Measurements from ENCODE around the gene TPRX1.

TPRX1 gene

GRCh38 chr19:47760632-47760999 lies 43.7 kb downstream of the TPRX1 start:
- no peak overlapping the region for H3K4me3 ChIP-seq (ENCODE audit: low read length)
- peaks cover 35% of the 10 kb centered on the region for H3K36me3 ChIP-seq (ENCODE audit: insufficient read depth, low read length)
- H2AFZ ChIP-seq (ENCODE audit: low read depth, low read length): no peak overlapping the region
- no peaks in the 10 kb centered on the region for H3K4me1 ChIP-seq (ENCODE audit: insufficient read depth, low read length)
- H3K27me3 ChIP-seq (ENCODE audit: insufficient read depth, low read length): no peaks in the 10 kb centered on the region
- H3K9me3 ChIP-seq (ENCODE audit: low read length): no peaks in the 10 kb centered on the region

- H3K27me3 ChIP-seq (ENCODE audit: insufficient read depth, low read length): no peaks in the 10 kb centered on the region
- H3K9me3 ChIP-seq (ENCODE audit: low read length): no peaks in the 10 kb centered on the region
- H3K36me3 ChIP-seq (ENCODE audit: insufficient read depth, low read length): peaks cover 55% of the 10 kb centered on the region
- H3K4me1 ChIP-seq (ENCODE audit: insufficient read depth, low read length): no peaks in the 10 kb centered on the region
- no peak overlapping the region for H3K4me3 ChIP-seq (ENCODE audit: low read length)
- no peak overlapping the region for H2AFZ ChIP-seq (ENCODE audit: low read depth, low read length)
These were observed 45.9 kb downstream of the TPRX1 start for GRCh38 chr19:47758443-47758804.

GRCh38 chr19:47757617-47758442 lies 46.5 kb downstream of the TPRX1 start:
- Histone ChIP-seq H3K4me3 (ENCODE audit: low read length) (no peak overlapping the region), H3K9me3 (ENCODE audit: low read length) (no peaks in the 10 kb centered on the region), H3K4me1 (ENCODE audit: insufficient read depth, low read length) (no peaks in the 10 kb centered on the region), H3K27me3 (ENCODE audit: insufficient read depth, low read length) (no peaks in the 10 kb centered on the region), H3K36me3 (ENCODE audit: insufficient read depth, low read length) (peaks cover 61% of the 10 kb centered on the region), H2AFZ (ENCODE audit: low read depth, low read length) (no peak overlapping the region)

GRCh38 chr19:47756953-47757608 lies 47.3 kb downstream of the TPRX1 start:
- no peaks in the 10 kb centered on the region for H3K9me3 ChIP-seq (ENCODE audit: low read length)
- H2AFZ ChIP-seq (ENCODE audit: low read depth, low read length): no peak overlapping the region
- H3K27me3 ChIP-seq (ENCODE audit: insufficient read depth, low read length): no peaks in the 10 kb centered on the region
- no peaks in the 10 kb centered on the region for H3K4me1 ChIP-seq (ENCODE audit: insufficient read depth, low read length)
- H3K4me3 ChIP-seq (ENCODE audit: low read length): no peak overlapping the region
- H3K36me3 ChIP-seq (ENCODE audit: insufficient read depth, low read length): peaks cover 69% of the 10 kb centered on the region

GRCh38 chr19:47756627-47756929 lies 47.8 kb downstream of the TPRX1 start:
- H3K36me3 ChIP-seq (ENCODE audit: insufficient read depth, low read length): peaks cover 71% of the 10 kb centered on the region
- no peaks in the 10 kb centered on the region for H3K4me1 ChIP-seq (ENCODE audit: insufficient read depth, low read length)
- H2AFZ ChIP-seq (ENCODE audit: low read depth, low read length): no peak overlapping the region
- no peak overlapping the region for H3K4me3 ChIP-seq (ENCODE audit: low read length)
- no peaks in the 10 kb centered on the region for H3K9me3 ChIP-seq (ENCODE audit: low read length)
- no peaks in the 10 kb centered on the region for H3K27me3 ChIP-seq (ENCODE audit: insufficient read depth, low read length)

- H3K27me3 ChIP-seq (ENCODE audit: insufficient read depth, low read length): no peaks in the 10 kb centered on the region
- H3K4me3 ChIP-seq (ENCODE audit: low read length): no peak overlapping the region
- no peaks in the 10 kb centered on the region for H3K4me1 ChIP-seq (ENCODE audit: insufficient read depth, low read length)
- no peak overlapping the region for H2AFZ ChIP-seq (ENCODE audit: low read depth, low read length)
- H3K9me3 ChIP-seq (ENCODE audit: low read length): no peaks in the 10 kb centered on the region
- peaks cover 77% of the 10 kb centered on the region for H3K36me3 ChIP-seq (ENCODE audit: insufficient read depth, low read length)
These were observed 48.4 kb downstream of the TPRX1 start for GRCh38 chr19:47755762-47756626.

- Histone ChIP-seq H3K4me3 (ENCODE audit: low read length) (no peak overlapping the region), H3K36me3 (ENCODE audit: insufficient read depth, low read length) (peaks cover 84% of the 10 kb centered on the region), H2AFZ (ENCODE audit: low read depth, low read length) (no peak overlapping the region), H3K4me1 (ENCODE audit: insufficient read depth, low read length) (no peaks in the 10 kb centered on the region), H3K9me3 (ENCODE audit: low read length) (no peaks in the 10 kb centered on the region), H3K27me3 (ENCODE audit: insufficient read depth, low read length) (no peaks in the 10 kb centered on the region)
These were observed 49.1 kb downstream of the TPRX1 start for GRCh38 chr19:47755065-47755761.

- Histone ChIP-seq H3K4me1 (ENCODE audit: insufficient read depth, low read length) (no peaks in the 10 kb centered on the region), H3K4me3 (ENCODE audit: low read length) (no peak overlapping the region), H2AFZ (ENCODE audit: low read depth, low read length) (no peak overlapping the region), H3K27me3 (ENCODE audit: insufficient read depth, low read length) (no peaks in the 10 kb centered on the region), H3K9me3 (ENCODE audit: low read length) (no peaks in the 10 kb centered on the region), H3K36me3 (ENCODE audit: insufficient read depth, low read length) (peaks cover 92% of the 10 kb centered on the region)
These were observed 49.9 kb downstream of the TPRX1 start for GRCh38 chr19:47754206-47755064.

- Histone ChIP-seq H2AFZ (ENCODE audit: low read depth, low read length) (no peak overlapping the region), H3K4me1 (ENCODE audit: insufficient read depth, low read length) (no peaks in the 10 kb centered on the region), H3K4me3 (ENCODE audit: low read length) (no peak overlapping the region), H3K27me3 (ENCODE audit: insufficient read depth, low read length) (no peaks in the 10 kb centered on the region), H3K36me3 (ENCODE audit: insufficient read depth, low read length) (peaks cover 90% of the 10 kb centered on the region), H3K9me3 (ENCODE audit: low read length) (no peaks in the 10 kb centered on the region)
These were observed 51.7 kb downstream of the TPRX1 start for GRCh38 chr19:47752440-47753211.

Data from neuron (in vitro differentiated cells).